Measurements from ENCODE around the gene NADK2.

Gene NADK2

DNA sequence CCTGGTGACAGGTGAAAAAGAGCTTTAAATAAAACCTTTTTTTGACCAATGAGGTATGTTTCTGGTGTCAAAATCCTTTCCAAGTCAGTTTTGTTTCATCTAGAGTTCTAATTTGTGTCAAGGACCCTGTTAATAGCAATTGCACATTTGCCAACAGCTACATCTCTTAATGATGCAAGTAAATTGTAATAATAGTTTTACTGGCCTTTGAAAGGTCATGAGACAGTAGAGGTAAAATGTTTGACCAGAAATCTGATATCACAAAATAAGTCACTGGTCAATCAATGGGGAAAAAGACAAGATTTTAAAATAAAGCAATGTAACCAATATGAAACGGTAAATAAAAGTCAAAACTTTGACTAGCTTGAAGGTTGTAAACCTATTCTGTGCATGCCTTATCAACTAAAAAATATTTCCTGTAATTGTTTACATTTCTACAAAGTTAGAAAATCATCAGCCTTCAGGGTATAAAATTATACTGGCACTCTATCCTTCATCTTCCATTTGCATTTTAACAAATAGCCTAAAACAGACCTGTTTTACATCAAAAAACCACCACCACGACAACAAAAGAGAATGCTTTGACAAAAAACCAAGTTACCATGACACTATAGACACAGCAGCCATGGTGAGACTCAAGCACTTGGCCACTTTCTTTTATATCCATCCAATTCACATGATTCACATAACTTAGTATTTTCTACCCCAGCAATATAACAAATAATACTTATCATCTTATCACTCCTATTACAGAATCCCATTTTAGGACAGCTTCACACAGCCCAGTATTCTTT lies 3.0 kb downstream of the NADK2 start:
- H3K4me1 Mint-ChIP-seq (ENCODE audit: low read depth) = peaks cover 40% of the 10 kb centered on the region
- H3K36me3 Mint-ChIP-seq (ENCODE audit: low read depth) = peaks cover 1% of the 10 kb centered on the region
- H3K27me3 Mint-ChIP-seq = no peaks in the 10 kb centered on the region
- H3K27ac Mint-ChIP-seq = no peak overlapping the region
- H3K4me3 Mint-ChIP-seq = no peak overlapping the region
- no peaks in the 10 kb centered on the region for H3K9me3 Mint-ChIP-seq
- no peak for DNase-seq

DNA sequence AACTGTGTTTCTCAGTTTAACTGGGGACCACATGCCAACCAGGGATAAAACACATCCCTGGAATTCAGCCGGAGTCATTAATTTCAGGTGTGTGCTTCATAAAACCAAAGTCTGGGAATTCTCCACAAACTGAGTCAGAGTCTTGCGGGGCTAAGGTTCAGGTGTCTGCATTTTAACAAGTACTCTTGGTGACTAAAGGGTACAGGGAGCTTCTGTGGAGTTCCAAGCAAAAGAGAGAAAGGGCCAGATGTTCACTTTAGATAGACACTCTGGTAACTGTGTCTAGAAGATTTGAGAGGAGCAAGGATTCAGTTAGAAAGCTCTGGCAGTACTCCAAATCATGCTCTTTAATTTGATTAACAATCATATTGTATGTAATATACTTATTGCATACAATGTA lies 4.0 kb downstream of the NADK2 start:
- Mint-ChIP-seq H3K9me3 (no peaks in the 10 kb centered on the region), H3K27me3 (no peaks in the 10 kb centered on the region), H3K4me1 (ENCODE audit: low read depth) (peaks cover 30% of the 10 kb centered on the region), H3K4me3 (no peak overlapping the region), H3K36me3 (ENCODE audit: low read depth) (peaks cover 1% of the 10 kb centered on the region), H3K27ac (peak overlapping the region; percentile 12)
- DNase-seq = no peak

DNA sequence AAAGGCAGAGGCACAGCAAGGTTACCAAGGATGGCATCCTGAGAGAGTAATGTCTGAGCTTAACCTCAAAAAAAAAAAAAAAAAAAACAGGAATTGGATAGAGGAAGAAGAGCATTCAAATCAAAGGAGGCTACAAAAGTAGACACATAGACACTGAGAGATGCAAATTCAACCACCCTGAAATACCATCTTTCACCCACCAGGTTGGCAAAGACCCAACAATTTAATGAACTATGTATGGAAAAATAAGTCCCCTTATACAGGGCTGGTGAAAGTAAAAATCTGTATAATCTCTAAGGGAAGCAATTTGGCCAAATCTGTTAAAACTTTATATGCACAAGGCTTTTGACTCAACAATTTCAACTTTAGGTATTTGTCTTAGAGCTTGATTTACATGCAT lies 4.9 kb downstream of the NADK2 start:
- no peak for DNase-seq
- no peak overlapping the region for H3K4me3 Mint-ChIP-seq
- no peaks in the 10 kb centered on the region for H3K36me3 Mint-ChIP-seq (ENCODE audit: low read depth)
- no peaks in the 10 kb centered on the region for H3K9me3 Mint-ChIP-seq
- H3K27ac Mint-ChIP-seq = no peak overlapping the region
- peaks cover 25% of the 10 kb centered on the region for H3K4me1 Mint-ChIP-seq (ENCODE audit: low read depth)
- no peaks in the 10 kb centered on the region for H3K27me3 Mint-ChIP-seq

DNA sequence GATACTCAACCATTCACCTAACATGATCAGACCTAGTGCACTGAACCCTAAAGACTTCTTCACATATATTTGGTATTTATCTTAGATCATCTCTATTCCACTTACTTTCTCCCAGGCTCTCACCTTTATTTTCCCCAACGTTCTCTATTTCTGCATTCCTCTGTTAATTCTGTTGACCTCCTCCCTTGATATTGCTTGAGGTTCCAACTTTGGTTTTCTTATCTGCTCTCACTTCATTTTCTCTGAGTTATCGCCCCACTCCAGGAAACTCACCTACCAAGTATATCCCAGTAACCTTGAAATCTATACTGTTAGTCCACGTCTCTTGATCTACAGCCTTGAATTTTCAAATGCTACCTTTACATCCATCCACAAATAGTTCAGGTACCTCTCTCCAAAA lies 9.2 kb downstream of the NADK2 start:
- DNase-seq = no peak
- no peaks in the 10 kb centered on the region for H3K36me3 Mint-ChIP-seq (ENCODE audit: low read depth)

DNA sequence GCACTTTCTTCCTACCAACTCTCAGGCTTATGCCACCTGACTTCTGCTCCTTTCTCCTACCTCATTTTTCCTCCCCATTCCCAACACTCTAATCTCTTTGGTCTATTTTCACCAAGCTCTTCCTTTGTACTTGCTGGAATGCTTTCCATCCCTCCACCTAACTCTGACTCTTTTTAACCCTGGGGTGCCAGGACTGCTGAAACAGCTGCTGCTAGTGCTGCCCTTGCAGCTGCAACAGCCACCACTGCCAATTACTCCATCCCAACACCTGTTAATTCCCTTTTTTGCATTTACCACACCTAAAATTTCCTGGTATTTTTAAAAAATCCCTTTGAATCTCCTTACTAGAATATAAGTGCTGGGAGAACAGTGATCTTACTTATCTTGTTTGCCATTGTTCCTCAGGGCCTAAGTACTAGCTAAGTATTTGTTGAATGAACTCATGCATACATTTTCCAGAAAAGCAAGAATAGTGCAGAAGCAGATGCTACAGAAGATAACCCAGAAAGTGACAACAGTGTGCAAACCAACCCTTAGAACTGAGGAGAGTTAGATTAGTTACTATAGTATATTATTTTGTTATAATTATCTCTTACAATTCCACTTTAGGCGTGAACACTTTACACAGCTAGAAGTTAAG lies 11.5 kb downstream of the NADK2 start:
- H3K36me3 Mint-ChIP-seq (ENCODE audit: low read depth) = no peaks in the 10 kb centered on the region
- DNase-seq = no peak
- no peaks in the 10 kb centered on the region for H3K9me3 Mint-ChIP-seq
- H3K27me3 Mint-ChIP-seq = no peaks in the 10 kb centered on the region
- no peak overlapping the region for H3K4me3 Mint-ChIP-seq
- no peak overlapping the region for H3K27ac Mint-ChIP-seq
- no peaks in the 10 kb centered on the region for H3K4me1 Mint-ChIP-seq (ENCODE audit: low read depth)

More for the DNA sequence above, 9.2 kb downstream of the NADK2 start:
- Mint-ChIP-seq H3K27me3 (no peaks in the 10 kb centered on the region), H3K9me3 (no peaks in the 10 kb centered on the region), H3K27ac (no peak overlapping the region), H3K4me3 (no peak overlapping the region), H3K4me1 (ENCODE audit: low read depth) (peaks cover 5% of the 10 kb centered on the region)

DNA sequence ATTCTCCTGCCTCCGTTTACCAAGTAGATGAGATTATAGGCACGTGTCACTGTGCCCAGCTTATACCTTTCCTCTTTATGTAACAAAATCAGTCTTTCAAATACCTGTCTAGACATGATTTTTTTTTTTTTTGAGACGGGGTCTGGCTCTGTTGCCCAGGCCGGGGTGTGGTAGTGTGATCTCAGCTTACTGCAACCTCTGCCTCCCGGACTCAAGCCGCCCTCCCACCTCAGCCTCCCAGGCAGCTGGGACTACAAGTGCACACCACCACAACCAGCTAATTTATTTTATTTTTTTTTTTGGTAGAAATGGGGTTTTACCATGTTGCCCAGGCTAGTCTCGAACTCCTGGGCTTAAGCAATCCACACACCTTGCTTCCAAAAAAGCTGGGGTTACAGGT lies 13.2 kb downstream of the NADK2 start:
- no peak for DNase-seq
- H3K27me3 Mint-ChIP-seq = no peaks in the 10 kb centered on the region
- H3K27ac Mint-ChIP-seq = no peak overlapping the region
- no peaks in the 10 kb centered on the region for H3K36me3 Mint-ChIP-seq (ENCODE audit: low read depth)
- H3K9me3 Mint-ChIP-seq = no peaks in the 10 kb centered on the region
- no peak overlapping the region for H3K4me3 Mint-ChIP-seq
- no peaks in the 10 kb centered on the region for H3K4me1 Mint-ChIP-seq (ENCODE audit: low read depth)

DNA sequence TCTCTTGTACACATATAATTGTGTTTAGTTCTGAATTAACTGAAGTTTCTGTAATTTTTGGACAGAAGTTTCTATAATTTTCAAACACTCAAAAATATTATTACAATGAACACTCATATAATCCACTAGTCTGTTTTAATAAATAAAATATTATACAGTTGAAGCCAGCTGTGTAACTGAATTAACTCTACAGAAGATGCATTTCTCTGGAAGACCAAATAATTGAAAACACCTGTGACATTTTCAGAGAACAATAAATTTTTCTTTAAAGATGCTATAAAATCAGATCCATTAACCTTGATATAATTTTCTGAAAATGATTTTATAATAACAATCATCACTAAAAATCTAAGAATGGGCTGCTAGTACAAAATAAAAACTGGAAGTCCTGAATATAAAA lies 14.7 kb downstream of the NADK2 start:
- H3K27ac Mint-ChIP-seq = no peak overlapping the region
- no peaks in the 10 kb centered on the region for H3K36me3 Mint-ChIP-seq (ENCODE audit: low read depth)
- DNase-seq = no peak
- no peaks in the 10 kb centered on the region for H3K4me1 Mint-ChIP-seq (ENCODE audit: low read depth)
- no peaks in the 10 kb centered on the region for H3K27me3 Mint-ChIP-seq
- no peaks in the 10 kb centered on the region for H3K9me3 Mint-ChIP-seq
- H3K4me3 Mint-ChIP-seq = no peak overlapping the region

DNA sequence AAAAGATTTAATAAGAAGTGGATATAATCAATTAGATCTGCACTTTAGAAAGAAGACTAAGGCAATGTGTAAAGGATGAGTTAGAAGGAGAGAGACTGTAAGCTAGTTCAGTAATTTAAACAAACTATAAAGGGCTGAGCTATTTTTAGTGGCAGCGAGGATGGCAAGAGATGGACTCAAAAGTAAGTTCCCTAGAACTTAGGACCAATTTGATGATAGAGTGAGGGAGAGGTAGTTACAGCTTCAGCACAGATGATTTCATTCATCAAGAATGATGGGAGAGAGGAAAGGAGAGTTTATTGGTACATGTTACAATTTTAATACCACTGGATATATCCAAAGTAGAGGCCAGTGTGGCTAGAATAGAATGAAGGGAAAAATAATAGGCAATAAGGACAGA lies 19.1 kb downstream of the NADK2 start:
- peaks cover 39% of the 10 kb centered on the region for H3K36me3 Mint-ChIP-seq (ENCODE audit: low read depth)
- H3K4me1 Mint-ChIP-seq (ENCODE audit: low read depth) = no peaks in the 10 kb centered on the region
- H3K4me3 Mint-ChIP-seq = no peak overlapping the region
- H3K27me3 Mint-ChIP-seq = no peaks in the 10 kb centered on the region
- no peaks in the 10 kb centered on the region for H3K9me3 Mint-ChIP-seq
- no peak for DNase-seq
- no peak overlapping the region for H3K27ac Mint-ChIP-seq

DNA sequence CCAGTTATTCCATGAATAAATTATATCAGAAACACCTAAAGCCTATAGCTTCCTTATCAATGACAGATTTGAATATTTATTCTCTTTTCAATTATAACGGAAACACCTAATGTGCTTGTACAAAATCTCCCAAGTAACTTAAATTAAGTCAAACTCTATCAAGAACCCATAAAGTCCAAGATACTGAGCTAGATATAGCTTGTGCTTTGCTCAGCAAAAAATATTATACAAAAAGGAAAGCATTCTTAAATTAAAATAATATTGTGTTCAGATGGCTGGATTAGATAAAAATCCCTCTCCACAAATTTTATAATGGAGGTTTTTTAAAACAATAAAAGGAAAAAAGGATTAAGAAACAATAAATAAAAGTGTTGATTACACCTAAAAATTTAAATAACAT lies 23.7 kb downstream of the NADK2 start:
- DNase-seq = no peak
- Mint-ChIP-seq H3K4me3 (no peak overlapping the region), H3K36me3 (ENCODE audit: low read depth) (peaks cover 68% of the 10 kb centered on the region), H3K9me3 (no peaks in the 10 kb centered on the region), H3K27ac (no peak overlapping the region), H3K4me1 (ENCODE audit: low read depth) (no peaks in the 10 kb centered on the region), H3K27me3 (no peaks in the 10 kb centered on the region)

DNA sequence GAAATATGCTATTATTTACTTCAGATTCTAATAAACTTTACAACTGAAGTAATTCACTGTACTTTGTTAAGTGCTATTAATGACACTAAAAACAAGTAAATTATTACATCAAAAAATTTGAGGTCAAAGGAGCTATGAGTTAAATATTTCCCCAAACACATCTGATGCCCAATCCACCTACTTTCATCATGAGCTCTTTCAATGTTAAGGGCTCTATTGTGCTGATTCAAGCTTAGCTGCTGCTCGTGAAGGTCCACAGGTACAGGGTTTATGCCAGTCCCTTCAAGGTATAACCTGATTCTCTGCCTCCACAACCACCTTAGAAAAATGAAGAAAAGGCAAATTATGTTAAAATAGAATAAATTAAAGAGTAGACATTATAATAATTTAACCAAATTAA lies 24.2 kb downstream of the NADK2 start:
- H3K4me1 Mint-ChIP-seq (ENCODE audit: low read depth) = no peaks in the 10 kb centered on the region
- H3K9me3 Mint-ChIP-seq = no peaks in the 10 kb centered on the region
- DNase-seq = no peak
- peaks cover 72% of the 10 kb centered on the region for H3K36me3 Mint-ChIP-seq (ENCODE audit: low read depth)
- H3K27me3 Mint-ChIP-seq = no peaks in the 10 kb centered on the region
- H3K27ac Mint-ChIP-seq = no peak overlapping the region
- H3K4me3 Mint-ChIP-seq = no peak overlapping the region

DNA sequence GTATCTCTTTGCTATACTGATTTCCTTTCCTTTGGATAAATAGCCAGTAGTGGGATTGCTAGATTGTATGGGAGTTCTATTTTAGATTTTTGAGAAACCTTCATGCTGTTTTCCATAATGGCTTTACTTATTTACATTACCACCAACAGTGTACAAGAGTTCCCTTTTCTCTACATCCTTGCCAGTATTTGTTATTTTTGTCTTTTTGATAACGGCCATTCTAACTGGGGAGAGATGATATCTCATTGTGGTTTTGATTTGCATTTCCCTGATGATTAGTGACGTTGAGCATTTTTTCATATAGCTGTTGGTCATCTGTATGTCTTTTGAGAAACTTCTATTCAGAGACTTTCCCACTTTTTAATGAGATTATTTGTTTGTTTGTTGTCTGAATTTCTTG lies 25.8 kb downstream of the NADK2 start:
- Mint-ChIP-seq H3K27me3 (no peaks in the 10 kb centered on the region), H3K4me1 (ENCODE audit: low read depth) (no peaks in the 10 kb centered on the region), H3K9me3 (no peaks in the 10 kb centered on the region), H3K27ac (no peak overlapping the region), H3K4me3 (no peak overlapping the region), H3K36me3 (ENCODE audit: low read depth) (peaks cover 74% of the 10 kb centered on the region)
- no peak for DNase-seq

DNA sequence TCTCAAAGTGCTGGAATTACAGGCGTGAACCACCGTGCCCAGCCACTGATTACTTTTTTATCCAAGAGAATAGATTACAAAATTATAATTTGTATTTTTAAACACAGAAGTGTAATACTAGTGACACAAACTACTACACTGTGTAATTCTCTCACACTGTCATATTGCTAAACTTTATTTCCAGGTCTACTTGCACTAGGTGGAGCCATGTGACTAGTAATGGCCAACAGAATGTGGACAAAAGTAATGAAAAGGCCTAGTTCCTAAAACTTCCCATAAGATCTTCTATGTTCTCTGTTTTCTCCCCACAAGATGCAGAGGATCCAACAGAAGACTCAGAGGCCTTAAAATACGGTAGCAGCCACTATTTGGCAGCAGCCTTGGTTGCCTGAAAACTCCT lies 27.3 kb downstream of the NADK2 start:
- no peaks in the 10 kb centered on the region for H3K9me3 Mint-ChIP-seq

DNA sequence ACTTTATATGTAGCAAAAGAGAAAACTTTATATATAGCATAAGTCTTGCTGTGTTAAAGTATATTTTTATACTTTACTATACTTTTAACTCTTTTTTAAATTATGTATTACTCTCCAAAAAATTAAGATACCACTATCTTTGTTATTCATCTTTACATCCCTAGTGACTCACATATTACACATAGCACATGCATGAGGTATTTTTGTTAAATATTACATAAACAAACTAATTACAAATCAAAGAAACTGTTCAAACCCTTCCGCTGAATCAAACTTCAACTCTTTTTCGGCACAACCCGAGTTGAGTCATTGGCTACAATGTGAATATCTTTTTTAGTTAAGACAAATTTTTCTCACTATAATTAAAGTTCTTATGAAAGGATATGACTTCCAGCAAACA lies 32.1 kb downstream of the NADK2 start:
- Mint-ChIP-seq H3K36me3 (ENCODE audit: low read depth) (peaks cover 58% of the 10 kb centered on the region), H3K4me1 (ENCODE audit: low read depth) (peaks cover 3% of the 10 kb centered on the region), H3K4me3 (no peak overlapping the region), H3K9me3 (peaks cover 3% of the 10 kb centered on the region), H3K27ac (no peak overlapping the region), H3K27me3 (no peaks in the 10 kb centered on the region)
- DNase-seq = no peak

More for the DNA sequence above, 27.3 kb downstream of the NADK2 start:
- Mint-ChIP-seq H3K27ac (no peak overlapping the region), H3K27me3 (no peaks in the 10 kb centered on the region), H3K4me1 (ENCODE audit: low read depth) (peaks cover 3% of the 10 kb centered on the region), H3K36me3 (ENCODE audit: low read depth) (peaks cover 68% of the 10 kb centered on the region), H3K4me3 (no peak overlapping the region)
- no peak for DNase-seq

DNA sequence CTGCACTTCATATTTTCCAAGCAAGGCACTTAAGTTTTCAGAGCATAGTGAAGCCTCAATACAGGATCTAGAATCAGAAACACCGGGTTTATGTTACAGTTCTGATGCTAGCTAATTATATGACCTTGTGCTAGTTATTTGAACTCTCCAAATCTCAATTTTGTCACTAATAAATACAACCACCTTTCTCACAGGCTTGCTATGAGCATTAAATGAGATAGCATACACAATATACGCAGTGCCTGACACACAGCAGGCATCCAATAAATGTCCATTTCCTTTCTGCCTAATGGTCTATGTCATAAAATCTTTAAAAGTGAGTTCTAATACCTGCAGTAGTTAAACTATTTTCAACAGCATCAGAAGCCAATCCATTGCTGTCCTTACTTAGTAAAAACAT lies 32.9 kb downstream of the NADK2 start:
- H3K9me3 Mint-ChIP-seq = peaks cover 3% of the 10 kb centered on the region
- H3K27me3 Mint-ChIP-seq = no peaks in the 10 kb centered on the region
- H3K36me3 Mint-ChIP-seq (ENCODE audit: low read depth) = peaks cover 58% of the 10 kb centered on the region
- DNase-seq = no peak
- H3K27ac Mint-ChIP-seq = no peak overlapping the region
- H3K4me3 Mint-ChIP-seq = no peak overlapping the region
- peaks cover 3% of the 10 kb centered on the region for H3K4me1 Mint-ChIP-seq (ENCODE audit: low read depth)

DNA sequence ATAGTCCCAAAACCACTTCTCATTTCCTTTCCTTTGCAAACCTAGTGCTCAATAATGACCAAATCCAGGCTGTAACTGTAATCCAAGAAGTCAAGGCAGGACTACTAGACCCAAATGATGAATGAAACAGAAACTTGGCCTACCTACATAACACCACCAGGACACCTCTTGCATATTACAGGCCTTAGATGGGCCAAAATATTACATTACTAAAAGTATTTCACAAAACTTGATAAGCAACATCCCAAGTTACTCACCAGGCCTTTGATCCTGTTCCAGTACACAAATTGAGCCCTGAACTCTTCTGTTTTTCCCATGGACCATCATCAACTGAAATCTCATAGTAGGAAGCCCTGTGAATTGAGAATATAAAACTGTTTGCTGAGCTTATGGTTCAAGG lies 34.8 kb downstream of the NADK2 start:
- DNase-seq = no peak
- Mint-ChIP-seq H3K9me3 (peaks cover 3% of the 10 kb centered on the region), H3K4me1 (ENCODE audit: low read depth) (peaks cover 6% of the 10 kb centered on the region), H3K27me3 (no peaks in the 10 kb centered on the region), H3K27ac (no peak overlapping the region), H3K4me3 (no peak overlapping the region), H3K36me3 (ENCODE audit: low read depth) (peaks cover 58% of the 10 kb centered on the region)
